Right ventricle myocardium superior (tissue), 1 donor: ENCODE results near the gene RAB8A. TPM values are rescaled to one million over a fixed set of nuclear protein-coding genes. Genes with fewer than 3 reads are reported as not detected.
"Not testable (repeated sequence)": the region's sequence is repeated elsewhere in the genome, so short reads cannot be mapped to it uniquely, and the experiment has no call there.

Experiments used
- ATAC-seq: fragments of 200-7000 bp; cut with Tn5 transposase; one replicate; pipeline ENCODE4 v1.9.1; 2020; ENCODE audit warnings: mild to moderate bottlenecking; ENCODE audit not compliant: poor library complexity
- DNase-seq: peaks from one replicate; pipeline ENCODE4 v3.0.0-alpha.2; 2020
- intact Hi-C: fragments of 100-400 bp; cut with DNase I; formaldehyde crosslinking; loops from one replicate; pipeline ENCODE4 v1.11.2; 2022
- total RNA-seq: library from RNA; stranded (reverse); fragmentation: NEBNext Ultra II Directional; extraction: Animal tissue kit (Norgen Biotek cat#: 25700); gene quantifications from one replicate; pipeline ENCODE4 v1.2.1, GENCODE V29; 2021
- donor health status: DM: no; HTN: yes; CAD: no; lungs with severe emphysema.

RAB8A gene
- total RNA-seq, 1 donor from 2014 or later = 16.8 TPM

- ATAC-seq (no peak), DNase-seq (no peak)
- intact Hi-C loops = no loop called here
Observed at GRCh38 chr19:16157601-16158000, 45.9 kb downstream of the RAB8A start.

GRCh38 chr19:16159655-16160054 lies 48.0 kb downstream of the RAB8A start:
- intact Hi-C loops = no loop called here
- no peak for ATAC-seq

GRCh38 chr19:16160445-16160942 lies 48.8 kb downstream of the RAB8A start:
- DNase-seq (no peak), ATAC-seq (no peak)
- intact Hi-C loops = no loop called here

More at GRCh38 chr19:16159655-16160054, 48.0 kb downstream of the RAB8A start:
- no peak for DNase-seq

GRCh38 chr19:16160943-16161560 lies 49.4 kb downstream of the RAB8A start:
- no peak for ATAC-seq
- intact Hi-C loops = no loop called here

GRCh38 chr19:16161840-16162239 lies 50.2 kb downstream of the RAB8A start:
- ATAC-seq (no peak), DNase-seq (no peak)
- intact Hi-C loops = no loop called here

More at GRCh38 chr19:16160943-16161560, 49.4 kb downstream of the RAB8A start:
- DNase-seq = no peak

GRCh38 chr19:16164222-16164890 lies 52.7 kb downstream of the RAB8A start:
- ATAC-seq = no peak
- intact Hi-C loops = no loop called here
- no peak for DNase-seq

GRCh38 chr19:16166417-16166816 lies 54.7 kb downstream of the RAB8A start:
- DNase-seq = no peak
- intact Hi-C loops = no loop called here
- no peak for ATAC-seq

- intact Hi-C loops = no loop called here
- ATAC-seq (no peak), DNase-seq (no peak)
Observed at GRCh38 chr19:16167055-16167454, 55.4 kb downstream of the RAB8A start.

- no peak for DNase-seq
- intact Hi-C loops = no loop called here
- no peak for ATAC-seq
Observed at GRCh38 chr19:16168465-16169081, 56.9 kb downstream of the RAB8A start.

- ATAC-seq (no peak), DNase-seq (no peak)
- intact Hi-C loops = no loop called here
Observed at GRCh38 chr19:16170134-16170533, 58.4 kb downstream of the RAB8A start.

GRCh38 chr19:16175954-16176353 lies 64.3 kb downstream of the RAB8A start:
- ATAC-seq = no peak
- no peak for DNase-seq
- intact Hi-C loops = no loop called here

GRCh38 chr19:16178866-16179265 lies 67.2 kb downstream of the RAB8A start:
- DNase-seq, intact Hi-C loops, ATAC-seq: not testable (repeated sequence)

GRCh38 chr19:16180611-16181010 lies 68.9 kb downstream of the RAB8A start:
- DNase-seq (no peak), ATAC-seq (no peak)
- intact Hi-C loops = loop anchor here (5.0 kb wide), 2 partner anchors 138 to 553 kb away; no protein-coding TSS in a partner anchor

Other genes starting within 250 kb of the RAB8A start
- gene CYP4F2, start 213.8 kb upstream of the RAB8A start, total RNA-seq = not detected
- gene CYP4F11, start 177.4 kb upstream of the RAB8A start, total RNA-seq = 0.56 TPM
- not detected for gene OR10H4, start 162.9 kb upstream of the RAB8A start, total RNA-seq
- 74.7 TPM for gene TPM4, start 35.4 kb upstream of the RAB8A start, total RNA-seq
- 0.32 TPM for gene HSH2D, start 31.8 kb downstream of the RAB8A start, total RNA-seq
- gene CIB3, start 61.6 kb downstream of the RAB8A start, total RNA-seq = not detected
- 33.9 TPM for gene FAM32A, start 73.5 kb downstream of the RAB8A start, total RNA-seq
- 35.6 TPM for gene AP1M1, start 86.0 kb downstream of the RAB8A start, total RNA-seq
- gene KLF2, start 212.9 kb downstream of the RAB8A start, total RNA-seq = 67.6 TPM